Skeletal muscle tissue (tissue), 4 donors: ENCODE measurements around the gene METTL24. TPM values are rescaled to one million over a fixed set of nuclear protein-coding genes. Genes with fewer than 3 reads are reported as not detected.

Source experiments
- H3K27ac ChIP-seq: one replicate; pipeline ENCODE4 v1.7.0; 2013; ENCODE audit warnings: mild to moderate bottlenecking, low read depth, low read length, inconsistent platforms
- H3K27me3 ChIP-seq, 3 donors: one replicate each; pipeline ENCODE4 v1.7.0; 2013; ENCODE audit warnings: low read length in 3 of 3; ENCODE audit not compliant: control insufficient read depth in 3 of 3, insufficient read depth in 3 of 3
- H3K36me3 ChIP-seq, 3 donors: one replicate each; pipeline ENCODE4 v1.7.0; 2013; ENCODE audit warnings: low read length in 3 of 3; ENCODE audit not compliant: control insufficient read depth in 3 of 3, insufficient read depth in 3 of 3
- H3K4me1 ChIP-seq, 3 donors: one replicate each; pipeline ENCODE4 v1.7.0; 2013; ENCODE audit warnings: low read length in 3 of 3, mild to moderate bottlenecking in 3 of 3; ENCODE audit not compliant: control insufficient read depth in 3 of 3, insufficient read depth in 3 of 3
- H3K4me3 ChIP-seq, 3 donors: one replicate each; pipeline ENCODE4 v1.7.0; 2013; ENCODE audit warnings: low read length in 3 of 3
- H3K9ac ChIP-seq, 3 donors: one replicate each; pipeline ENCODE4 v1.7.0; 2013; ENCODE audit warnings: low read length in 3 of 3, mild to moderate bottlenecking in 3 of 3, moderate library complexity in 2 of 3, low read depth in 1 of 3
- H3K9me3 ChIP-seq, 3 donors: one replicate each; pipeline ENCODE4 v1.7.0; 2013; ENCODE audit warnings: low read length in 3 of 3; ENCODE audit not compliant: control insufficient read depth in 3 of 3
- total RNA-seq: library from RNA; depleted of rRNA; stranded (reverse); fragments of >200 nt; gene quantifications from one replicate; pipeline ENCODE4 v1.2.3, GENCODE V29; 2014
- donor health status: Osteomylitis.

METTL24 gene
- total RNA-seq, 1 donor from 2014 or later = 0.52 TPM

DNA sequence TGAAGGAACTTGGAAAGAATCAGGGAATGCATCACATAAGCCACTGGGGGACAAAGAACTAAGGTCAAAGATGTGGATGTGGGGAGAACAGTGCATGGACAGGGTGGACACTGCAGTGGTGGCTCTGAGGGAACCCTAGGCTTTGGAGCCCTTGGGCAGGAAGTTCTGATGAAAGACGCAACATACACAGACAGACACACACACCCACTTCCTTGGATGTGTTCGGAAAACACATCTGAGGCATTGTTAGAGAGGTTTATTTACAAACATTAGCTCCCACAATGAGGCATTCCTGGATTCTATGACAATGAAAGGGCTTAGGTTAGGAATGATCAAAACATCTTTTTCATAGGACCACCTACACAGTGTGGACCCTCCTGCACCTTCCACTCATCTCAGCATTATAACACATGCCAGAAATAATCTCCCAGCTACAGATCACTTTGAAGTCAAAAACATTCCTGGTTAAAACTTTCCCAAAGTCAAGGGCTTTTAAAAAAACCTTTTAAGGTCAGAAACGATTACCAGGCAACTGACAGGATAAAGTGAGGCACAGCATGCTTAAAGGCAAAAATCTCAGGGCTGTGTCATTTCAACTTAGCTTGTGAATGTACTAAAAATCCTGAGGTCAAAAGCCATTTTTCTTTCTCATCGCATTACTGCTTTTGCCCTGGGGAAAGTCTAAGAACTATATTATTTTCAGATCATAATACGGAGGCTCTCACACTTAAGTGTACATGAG is 6.4 kb upstream of the METTL24 start:
- peaks cover 3 to 9% (median 6%) of the 10 kb centered on the region in 3 donors for H3K27me3 ChIP-seq
- H3K9ac ChIP-seq = no peak overlapping the region
- no peak overlapping the region for H3K4me3 ChIP-seq
- no peaks in the 10 kb centered on the region for H3K9me3 ChIP-seq
- H3K36me3 ChIP-seq = no peaks in the 10 kb centered on the region
- no peaks in the 10 kb centered on the region for H3K4me1 ChIP-seq
- H3K27ac ChIP-seq = no peak overlapping the region

- no peak overlapping the region for H3K27ac ChIP-seq
- no peaks in the 10 kb centered on the region for H3K36me3 ChIP-seq
- no peaks in the 10 kb centered on the region for H3K9me3 ChIP-seq
- no peak overlapping the region for H3K4me3 ChIP-seq
- H3K4me1 ChIP-seq = no peaks in the 10 kb centered on the region
- H3K27me3 ChIP-seq = peaks cover 3 to 12% (median 9%) of the 10 kb centered on the region in 3 donors
- no peak overlapping the region for H3K9ac ChIP-seq
Observed at GRCh38 chr6:110363748-110364147, 5.6 kb upstream of the METTL24 start.

- H3K27ac ChIP-seq = no peak overlapping the region
- no peak overlapping the region for H3K9ac ChIP-seq
- H3K9me3 ChIP-seq = no peaks in the 10 kb centered on the region
Observed at GRCh38 chr6:110360676-110361075, 2.5 kb upstream of the METTL24 start.

GRCh38 chr6:110359556-110359955 is 1.4 kb upstream of the METTL24 start:
- no peaks in the 10 kb centered on the region for H3K9me3 ChIP-seq
- H3K27ac ChIP-seq = no peak overlapping the region
- H3K9ac ChIP-seq = no peak overlapping the region
- H3K4me1 ChIP-seq = peaks cover 0 to 6% (median 3%) of the 10 kb centered on the region in 3 donors
- no peak overlapping the region for H3K4me3 ChIP-seq
- no peaks in the 10 kb centered on the region for H3K36me3 ChIP-seq
- H3K27me3 ChIP-seq = peaks cover 13 to 30% (median 13%) of the 10 kb centered on the region in 3 donors

More at GRCh38 chr6:110360676-110361075, 2.5 kb upstream of the METTL24 start:
- no peaks in the 10 kb centered on the region for H3K36me3 ChIP-seq
- peaks cover 13 to 30% (median 14%) of the 10 kb centered on the region in 3 donors for H3K27me3 ChIP-seq
- peaks cover 0 to 6% (median 3%) of the 10 kb centered on the region in 3 donors for H3K4me1 ChIP-seq
- H3K4me3 ChIP-seq = no peak overlapping the region

- Histone ChIP-seq H3K9ac (peak overlapping the region in 1 of 3 donors; percentile 73), H3K4me3 (peak overlapping the region; percentile 0 to 66 (median 47)), H3K27me3 (peaks cover 8 to 30% (median 13%) of the 10 kb centered on the region in 3 donors), H3K36me3 (no peaks in the 10 kb centered on the region), H3K9me3 (no peaks in the 10 kb centered on the region), H3K4me1 (peaks cover 0 to 6% (median 3%) of the 10 kb centered on the region in 3 donors), H3K27ac (no peak overlapping the region)
Observed at GRCh38 chr6:110358553-110359160, 508 bp upstream of the METTL24 start.

GRCh38 chr6:110357298-110357663 is 868 bp downstream of the METTL24 start:
- Histone ChIP-seq H3K27ac (no peak overlapping the region), H3K27me3 (peaks cover 5 to 30% (median 13%) of the 10 kb centered on the region in 3 donors), H3K9ac (peak overlapping the region in 1 of 3 donors; percentile 66), H3K4me3 (peak overlapping the region; percentile 44 to 59 (median 56)), H3K9me3 (no peaks in the 10 kb centered on the region), H3K36me3 (no peaks in the 10 kb centered on the region), H3K4me1 (peaks cover 0 to 6% (median 3%) of the 10 kb centered on the region in 3 donors)

DNA sequence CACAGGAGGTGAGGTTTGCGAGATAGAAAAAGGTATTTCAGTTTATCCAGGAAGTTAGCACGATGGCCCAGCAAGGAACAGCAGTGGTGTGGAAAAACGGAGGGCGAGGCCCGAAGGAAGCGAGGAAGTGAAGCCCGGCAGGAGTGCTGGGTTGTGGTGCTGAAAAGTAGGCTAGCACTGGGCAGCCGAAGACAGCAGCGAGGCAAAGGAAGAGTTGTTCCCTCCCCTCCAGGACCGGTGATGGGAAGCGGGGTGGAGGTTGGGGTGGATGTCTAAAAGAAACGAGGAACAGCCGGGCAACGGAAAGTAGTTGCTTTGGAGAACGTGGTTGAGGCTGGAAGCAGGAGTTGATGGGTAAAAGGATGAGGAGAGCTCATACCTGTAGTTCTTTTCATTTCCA is 1.4 kb downstream of the METTL24 start:
- no peaks in the 10 kb centered on the region for H3K9me3 ChIP-seq
- no peak overlapping the region for H3K4me3 ChIP-seq
- peaks cover 5 to 33% (median 13%) of the 10 kb centered on the region in 3 donors for H3K27me3 ChIP-seq
- no peak overlapping the region for H3K9ac ChIP-seq
- peaks cover 0 to 6% (median 3%) of the 10 kb centered on the region in 3 donors for H3K4me1 ChIP-seq
- no peaks in the 10 kb centered on the region for H3K36me3 ChIP-seq
- no peak overlapping the region for H3K27ac ChIP-seq

- H3K4me3 ChIP-seq = no peak overlapping the region
- peaks cover 5 to 33% (median 11%) of the 10 kb centered on the region in 3 donors for H3K27me3 ChIP-seq
- H3K4me1 ChIP-seq = peaks cover 0 to 6% (median 3%) of the 10 kb centered on the region in 3 donors
- H3K9ac ChIP-seq = no peak overlapping the region
- no peak overlapping the region for H3K27ac ChIP-seq
- no peaks in the 10 kb centered on the region for H3K36me3 ChIP-seq
- no peaks in the 10 kb centered on the region for H3K9me3 ChIP-seq
Observed at GRCh38 chr6:110355727-110356126, 2.4 kb downstream of the METTL24 start.

DNA sequence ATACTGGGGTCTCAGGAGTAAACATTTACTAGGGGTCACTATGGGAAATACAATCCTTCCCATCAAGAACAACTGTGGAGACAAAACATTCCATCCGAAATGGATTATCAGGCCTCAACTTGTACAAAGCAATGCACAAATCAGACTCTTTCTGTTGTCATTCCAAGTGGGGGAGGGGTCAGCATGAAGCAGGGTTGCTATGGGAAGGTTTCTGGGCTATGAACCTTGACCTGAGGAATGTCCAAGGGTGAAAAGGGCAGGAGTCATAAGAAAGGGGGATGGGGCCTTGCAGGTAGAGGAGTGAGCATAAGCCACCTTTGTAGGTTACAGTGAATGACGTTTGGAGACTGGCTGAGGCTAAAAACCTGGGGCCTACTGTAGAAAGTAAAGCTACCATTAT is 3.1 kb downstream of the METTL24 start:
- Histone ChIP-seq H3K9ac (no peak overlapping the region), H3K27me3 (peaks cover 5 to 31% (median 10%) of the 10 kb centered on the region in 3 donors), H3K27ac (no peak overlapping the region), H3K9me3 (no peaks in the 10 kb centered on the region), H3K4me1 (peaks cover 0 to 6% (median 3%) of the 10 kb centered on the region in 3 donors), H3K36me3 (no peaks in the 10 kb centered on the region), H3K4me3 (no peak overlapping the region)

GRCh38 chr6:110354153-110354552 is 4.0 kb downstream of the METTL24 start:
- Histone ChIP-seq H3K36me3 (no peaks in the 10 kb centered on the region), H3K27ac (no peak overlapping the region), H3K9ac (no peak overlapping the region), H3K4me3 (no peak overlapping the region), H3K27me3 (peaks cover 5 to 25% (median 10%) of the 10 kb centered on the region in 3 donors), H3K4me1 (peaks cover 0 to 6% (median 3%) of the 10 kb centered on the region in 3 donors), H3K9me3 (no peaks in the 10 kb centered on the region)
